Measurements from ENCODE around the gene NSMF.

NSMF gene

GRCh38 chr9:137459152-137459600, at the start of gene NSMF:
Gene NSMF (minus strand): TSS chr9:137459334. CDS start chr9:137459102, 232 bp downstream.
- peak; percentile 85 to 86 for DNase-seq

- DNase-seq = no peak
Measured at GRCh38 chr9:137506702-137507171, 47.6 kb upstream of the NSMF start.

- no peak for DNase-seq
Measured at GRCh38 chr9:137506274-137506673, 47.1 kb upstream of the NSMF start.

DNA sequence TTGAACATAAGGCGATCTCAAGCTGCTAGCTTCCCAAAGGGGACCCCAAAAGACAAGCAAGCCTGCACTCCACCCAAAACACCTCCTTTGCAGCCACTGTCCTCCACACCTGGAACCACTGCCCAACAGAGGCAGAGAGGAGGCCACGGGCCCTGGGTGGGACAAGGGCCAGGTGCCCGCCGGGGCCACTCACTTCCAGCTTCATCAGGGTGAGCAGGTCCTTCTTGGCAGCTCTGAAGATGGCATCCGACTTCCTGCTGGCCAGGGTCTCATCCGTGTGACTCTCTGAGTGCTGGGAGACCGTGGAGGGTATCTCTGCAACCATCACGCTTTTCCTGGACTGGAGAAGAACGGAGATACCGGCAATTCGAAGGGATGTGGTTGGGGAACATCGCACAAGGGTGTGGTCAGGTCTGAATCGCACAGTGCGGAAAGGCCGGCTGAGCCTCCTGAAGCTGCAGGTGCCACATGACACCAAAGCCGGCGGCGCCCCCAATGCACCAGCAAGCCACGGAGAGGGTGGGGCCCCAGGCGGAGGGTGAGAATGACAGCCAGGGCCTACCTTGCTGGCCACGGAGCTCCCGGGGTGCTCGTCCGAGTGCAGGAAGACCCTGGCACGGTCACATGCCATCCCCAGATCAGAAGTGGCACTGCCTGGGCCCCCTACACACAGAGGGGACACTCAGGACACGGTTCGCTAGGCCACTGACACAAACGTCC, 46.4 kb upstream of the NSMF start:
- no peak for DNase-seq

DNA sequence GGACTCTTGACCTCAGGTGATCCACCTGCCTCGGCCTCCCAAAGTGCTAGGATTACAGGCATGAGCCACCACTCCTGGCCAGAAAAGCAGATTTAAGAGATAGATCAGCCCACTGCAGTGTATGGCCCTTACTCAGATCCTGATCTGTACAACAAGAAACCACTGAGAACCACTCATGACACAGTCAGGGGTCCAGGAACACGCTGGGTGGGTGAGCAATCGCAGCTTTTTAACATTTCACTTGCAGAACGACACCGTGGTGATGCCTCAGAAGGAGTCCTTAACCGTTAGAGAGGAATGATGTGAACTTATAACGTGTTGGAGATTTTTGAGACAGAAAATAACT, 45.3 kb upstream of the NSMF start:
- DNase-seq = no peak

- DNase-seq = no peak
Measured at GRCh38 chr9:137502008-137502911, 43.1 kb upstream of the NSMF start.

DNA sequence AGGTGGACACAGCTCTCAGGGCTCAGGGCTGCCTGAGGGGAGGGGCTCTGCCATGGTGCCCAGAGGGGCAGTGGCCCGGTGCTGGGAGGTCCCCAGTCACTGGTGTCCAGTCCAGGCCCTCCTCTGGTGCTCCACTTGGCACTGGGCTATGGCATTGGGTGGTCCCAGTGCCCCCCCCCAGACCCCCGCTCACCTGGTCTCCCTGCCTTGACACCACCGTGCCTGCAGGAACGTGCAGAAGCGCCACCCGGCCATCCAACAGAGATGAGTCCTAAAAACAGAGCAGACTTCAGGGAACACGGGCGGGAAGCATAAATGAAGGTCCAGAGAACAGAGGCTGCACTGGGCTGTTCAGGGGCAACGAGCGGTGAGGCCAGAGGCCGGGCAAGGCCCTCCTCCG, 42.3 kb upstream of the NSMF start:
- no peak for DNase-seq

- no peak for DNase-seq
Measured at GRCh38 chr9:137500666-137501397, 41.7 kb upstream of the NSMF start.

GRCh38 chr9:137499858-137500661, 40.9 kb upstream of the NSMF start:
- no peak for DNase-seq

DNA sequence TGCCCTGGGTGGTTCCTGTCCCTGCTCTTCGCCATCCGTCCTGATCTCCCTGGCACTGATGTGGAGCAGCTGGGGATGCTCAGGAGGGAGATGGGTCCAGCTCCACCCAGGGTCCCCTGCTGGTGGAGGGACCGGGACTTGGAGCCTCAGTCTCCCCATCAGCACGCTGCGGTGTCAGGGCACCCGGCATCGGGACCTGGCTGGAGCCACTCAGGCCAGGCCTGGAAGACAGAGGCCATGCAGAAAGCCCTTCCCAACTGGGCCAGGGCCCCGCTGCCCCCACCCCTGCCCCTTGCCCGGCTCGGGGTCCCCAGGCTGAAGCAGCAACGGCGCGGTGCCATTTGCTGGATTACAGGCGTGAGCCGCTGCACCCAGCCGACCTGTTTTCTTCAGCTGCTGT, 40.3 kb upstream of the NSMF start:
- no peak for DNase-seq

GRCh38 chr9:137498720-137499150, 39.6 kb upstream of the NSMF start:
- no peak for DNase-seq

GRCh38 chr9:137497921-137498719, 39.0 kb upstream of the NSMF start:
- DNase-seq = no peak

DNA sequence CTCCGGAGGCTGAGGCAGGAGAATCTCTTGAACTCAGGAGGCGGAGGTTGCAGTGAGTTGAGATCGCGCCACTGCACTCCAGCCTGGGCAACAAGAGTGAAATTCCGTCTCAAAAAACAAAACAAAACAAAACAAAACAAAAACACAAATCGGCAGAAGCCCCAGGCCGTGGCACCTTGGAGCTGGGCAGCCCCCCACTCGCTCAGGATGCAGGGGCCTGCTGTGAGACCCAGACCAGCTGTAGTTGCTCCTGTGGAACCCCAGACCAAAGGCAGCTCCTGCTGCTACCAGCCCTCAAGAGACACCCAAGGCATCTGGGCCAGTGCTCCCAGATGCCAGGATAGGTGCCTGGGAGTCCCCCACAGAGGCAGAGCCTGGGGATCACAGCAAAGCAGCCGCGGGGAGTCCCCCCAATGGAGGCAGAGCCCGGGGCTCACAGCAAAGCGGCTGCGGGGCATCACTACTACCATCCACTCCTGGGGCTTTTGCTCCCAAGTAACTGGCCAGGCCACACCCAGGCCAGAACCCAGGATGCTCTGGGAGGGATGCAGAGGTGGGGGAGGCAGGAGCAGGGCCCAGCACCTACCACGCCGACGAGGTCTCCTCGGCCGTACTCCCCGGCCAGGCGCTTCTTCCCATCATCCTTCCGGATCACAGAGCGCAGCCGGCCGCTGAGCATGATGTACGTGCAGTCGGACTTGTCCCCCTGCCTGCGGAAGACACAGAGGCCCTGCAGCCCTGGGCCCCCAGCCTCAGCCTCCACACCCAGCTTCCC, 37.7 kb upstream of the NSMF start:
- DNase-seq = no peak

DNA sequence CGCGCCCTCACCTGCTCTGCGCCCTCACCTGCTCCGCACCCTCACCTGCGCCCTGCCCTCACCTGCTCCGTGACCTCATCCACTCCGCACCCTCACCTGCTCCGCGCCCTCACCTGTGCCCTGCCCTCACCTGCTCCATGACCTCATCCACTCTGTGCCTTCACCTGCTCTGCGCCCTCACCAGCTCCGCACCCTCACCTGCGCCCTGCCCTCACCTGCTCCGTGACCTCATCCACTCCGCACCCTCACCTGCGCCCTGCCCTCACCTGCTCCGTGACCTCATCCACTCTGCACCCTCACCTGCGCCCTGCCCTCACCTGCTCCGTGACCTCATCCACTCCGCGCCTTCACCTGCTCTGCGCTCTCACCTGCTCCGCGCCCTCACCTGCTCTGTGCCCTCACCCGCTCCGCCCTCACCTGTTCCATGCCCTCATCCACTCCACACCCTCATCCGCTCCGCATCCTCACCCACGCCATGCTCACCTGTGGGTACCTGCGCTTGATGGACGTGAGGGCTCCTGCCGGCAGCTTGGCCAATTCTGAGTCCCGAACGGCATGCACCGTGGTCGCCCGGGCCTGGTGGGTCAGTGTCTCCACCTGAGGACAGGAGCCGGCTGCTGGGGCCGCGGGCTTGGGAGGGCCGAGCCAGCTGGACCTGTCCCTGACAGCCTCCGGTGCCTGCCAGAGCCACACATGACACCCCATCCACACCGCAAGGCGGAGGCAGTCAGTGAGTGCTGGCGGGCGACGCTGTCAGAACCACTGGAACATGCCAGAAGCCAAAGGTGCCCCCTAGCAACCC, 35.6 kb upstream of the NSMF start:
- no peak for DNase-seq

DNA sequence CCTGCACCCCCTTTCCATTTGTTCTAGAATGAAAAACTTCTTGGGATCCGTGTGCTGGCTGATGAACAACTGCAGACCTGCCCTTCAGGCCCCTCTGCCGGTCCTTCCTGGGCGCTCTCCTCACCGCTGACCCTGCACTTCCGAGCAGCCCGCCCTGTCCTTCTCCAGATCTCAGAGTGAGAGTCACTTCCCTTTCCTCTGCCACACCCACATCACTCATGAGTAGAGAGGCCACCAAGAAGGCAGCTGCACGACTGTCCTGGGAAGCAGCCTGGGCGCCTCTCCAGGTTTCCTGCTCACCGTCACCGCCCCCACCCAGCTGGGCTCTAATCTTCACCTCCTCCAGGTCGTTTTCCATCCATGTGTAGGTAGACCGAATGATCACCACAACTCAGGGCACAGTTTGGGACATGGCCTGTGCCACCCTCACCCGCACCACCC, 35.0 kb upstream of the NSMF start:
- no peak for DNase-seq

DNA sequence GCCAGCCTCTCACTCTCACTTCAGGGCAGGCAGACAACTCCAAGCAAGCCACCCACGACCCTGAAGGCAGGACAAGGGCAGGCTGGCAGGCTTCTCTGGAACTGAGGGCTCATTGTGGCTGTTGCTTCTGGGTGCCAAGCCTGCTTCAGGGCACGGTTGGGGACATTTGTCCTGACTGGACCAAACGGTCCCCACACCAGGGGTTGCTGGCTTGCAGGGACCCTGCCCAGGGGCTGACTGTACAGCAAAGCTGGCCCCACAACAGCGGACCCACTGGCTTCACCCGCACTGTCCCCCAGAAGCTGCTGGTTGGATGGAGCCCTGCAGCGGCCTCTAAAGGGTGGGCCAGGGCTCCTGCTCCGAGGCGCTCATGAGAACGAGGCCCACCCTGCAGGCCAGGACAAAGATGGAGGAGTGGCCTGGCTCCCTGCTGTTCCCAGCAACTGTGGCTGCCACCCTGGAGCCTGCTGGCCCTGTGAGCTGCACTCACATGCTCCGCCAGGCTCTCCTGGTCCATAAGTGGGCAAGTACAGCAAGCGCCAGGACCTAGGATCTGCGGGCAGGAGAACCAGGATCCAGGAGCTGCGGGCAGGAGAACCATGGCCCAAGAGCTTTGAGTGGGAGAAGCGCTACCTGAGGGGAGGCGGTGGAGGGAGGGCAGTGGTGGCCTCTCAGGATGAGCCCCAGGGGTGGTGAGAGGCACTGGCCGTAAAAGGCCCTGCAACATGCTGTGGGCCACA, 34.4 kb upstream of the NSMF start:
- no peak for DNase-seq

DNA sequence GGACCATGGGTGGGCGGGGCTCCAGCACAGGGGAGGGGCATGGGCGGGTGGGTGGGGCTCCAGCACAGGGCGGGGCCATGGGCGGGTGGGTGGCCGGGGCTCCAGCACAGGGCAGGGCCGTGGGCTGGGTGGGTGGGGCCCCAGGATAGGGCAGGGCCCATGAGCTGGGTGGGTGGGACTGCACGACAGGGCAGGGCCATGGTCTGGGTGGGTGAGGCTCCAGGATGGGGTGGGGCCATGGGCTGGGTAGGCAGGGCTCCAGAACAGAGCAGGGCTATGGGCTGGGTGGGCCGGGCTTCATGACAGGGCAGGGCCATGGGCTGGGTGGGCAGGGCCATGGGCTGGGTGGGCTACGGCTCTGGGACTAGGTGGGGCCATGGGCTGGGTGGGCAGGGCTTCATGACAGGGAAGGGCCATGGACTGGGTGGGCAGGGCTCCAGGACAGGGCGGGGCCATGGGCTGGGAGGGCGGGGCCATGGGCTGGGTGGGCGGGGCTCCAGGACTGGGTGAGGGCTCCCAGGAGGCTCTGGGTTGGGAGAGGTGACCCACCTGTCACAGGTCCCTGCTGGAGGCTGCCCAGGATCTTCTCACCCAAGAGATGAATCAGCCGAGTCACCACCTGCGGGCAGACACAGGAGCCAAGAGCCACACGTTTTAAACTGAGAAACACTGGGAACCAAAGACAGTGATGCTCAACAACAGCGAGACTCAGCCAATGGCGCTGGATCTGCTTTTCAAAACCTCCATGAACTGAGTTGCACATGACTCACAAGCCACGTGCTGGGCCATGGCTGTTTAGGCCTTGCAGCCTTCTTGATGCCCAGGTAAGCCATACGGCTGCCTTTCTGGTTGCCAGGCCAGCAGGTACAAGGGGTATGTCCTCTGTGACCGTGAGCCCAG, 33.6 kb upstream of the NSMF start:
- peak; percentile 81 to 82 for DNase-seq
